ENCODE measurements around the gene GRK1. TPM values are rescaled to one million over a fixed set of nuclear protein-coding genes. Genes with fewer than 3 reads are reported as not detected.
A peak's percentile ranks its signal among the peaks of the same experiment; 100 is the strongest.

The GRK1 gene
- total RNA-seq (2012; rRNA removed): not detected in 2 replicates
- not detected in 2 replicates for polyA plus RNA-seq (2012; rRNA removed)
- not detected in 2 replicates for polyA plus RNA-seq (2012; cell fraction: cytosol; rRNA removed)
- 0.01 TPM in 1 of 2 replicates, not detected in the other for polyA plus RNA-seq (2012; cell fraction: nucleus; rRNA removed; ENCODE audit: low replicate concordance)
- Bru-seq, nascent RNA: percentile 1 among the genes with signal in this experiment
- BruChase-seq, experiment 1, labeled RNA remaining after a 6-hour chase: percentile 1 among the genes with signal in this experiment
- percentile 3 among the genes with signal in this experiment for BruChase-seq, experiment 2, labeled RNA remaining after a 2-hour chase
- long read RNA-seq: 0 reads

DNA sequence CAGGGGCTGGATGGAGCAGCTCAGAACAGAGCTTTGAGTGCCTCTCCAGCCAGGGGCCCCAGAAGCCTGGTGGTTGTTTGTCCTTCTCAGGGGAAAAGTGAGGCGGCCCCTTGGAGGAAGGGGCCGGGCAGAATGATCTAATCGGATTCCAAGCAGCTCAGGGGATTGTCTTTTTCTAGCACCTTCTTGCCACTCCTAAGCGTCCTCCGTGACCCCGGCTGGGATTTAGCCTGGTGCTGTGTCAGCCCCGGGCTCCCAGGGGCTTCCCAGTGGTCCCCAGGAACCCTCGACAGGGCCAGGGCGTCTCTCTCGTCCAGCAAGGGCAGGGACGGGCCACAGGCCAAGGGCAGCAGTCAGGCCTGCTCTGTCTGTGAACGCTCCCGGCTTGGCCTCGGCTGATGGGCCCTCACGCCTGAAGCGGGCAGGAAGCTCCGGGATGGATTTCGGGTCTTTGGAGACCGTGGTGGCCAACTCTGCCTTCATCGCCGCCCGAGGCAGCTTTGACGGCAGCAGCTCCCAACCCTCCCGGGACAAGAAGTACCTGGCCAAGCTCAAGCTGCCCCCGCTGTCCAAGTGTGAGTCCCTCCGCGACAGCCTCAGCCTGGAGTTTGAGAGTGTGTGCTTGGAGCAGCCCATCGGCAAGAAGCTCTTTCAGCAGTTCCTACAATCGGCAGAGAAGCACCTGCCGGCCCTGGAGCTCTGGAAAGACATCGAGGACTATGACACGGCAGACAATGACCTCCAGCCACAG lies at the start of gene GRK1:
TSS of gene GRK1 (plus strand) at position 269 of the 751 bp plus-strand sequence. CDS start at position 437, 168 bp downstream.
- no peak for DNase-seq
- H3K4me1 ChIP-seq (ENCODE audit: control insufficient read depth, insufficient read depth, low read length): no peaks in the 10 kb centered on the region
- no peak within 1 kb of the TSS for H3K4ac ChIP-seq (ENCODE audit: low read depth, low read length)
- no peak within 1 kb of the TSS for H2AFZ ChIP-seq (replicated peaks; ENCODE audit: low read length, poor library complexity)
- in situ Hi-C loops (cut with MboI; ENCODE audit: low sequenced_read_pairs): no loop called here
- H4K5ac ChIP-seq (ENCODE audit: low read depth, low read length): no peak within 1 kb of the TSS
- no peak within 1 kb of the TSS for H2BK5ac ChIP-seq (ENCODE audit: low read depth, low read length, poor library complexity, severe bottlenecking)
- no peak within 1 kb of the TSS for H4K8ac ChIP-seq (ENCODE audit: low read depth in 2 of 2, low read length in 2 of 2)
- H3K4me3 ChIP-seq (ENCODE audit: insufficient read depth, low read depth, low read length): no peak within 1 kb of the TSS
- H3K56ac ChIP-seq (ENCODE audit: extremely low read depth, insufficient read depth, low read length): no peak within 1 kb of the TSS
- H3K23ac ChIP-seq (ENCODE audit: low read depth, low read length): no peak within 1 kb of the TSS
- H3K9ac ChIP-seq (ENCODE audit: low read depth, low read length): no peak within 1 kb of the TSS
- ATAC-seq (ENCODE audit: low read depth): no peak; the same call in 1 of the 2 replicates
- intact Hi-C loops (cut with micrococcal nuclease): no loop called here
- CTCF ChIA-PET: no interaction called here
- no peak within 1 kb of the TSS for H2AK9ac ChIP-seq (replicated peaks; ENCODE audit: low read depth, low read length, poor library complexity)
- H2BK15ac ChIP-seq (ENCODE audit: low read depth, low read length): no peak within 1 kb of the TSS
- dilution Hi-C loops (cut with HindIII; ENCODE audit: low sequenced_read_pairs, unreplicated experiment): no loop called here
- TF ChIP-seq CEBPB (IDR thresholded peaks at IDR 0.05; ENCODE audit: low read depth, low read length) (no peak), RFX5 (IDR thresholded peaks at IDR 0.05; ENCODE audit: low read depth, low read length) (no peak), MAZ (IDR thresholded peaks at IDR 0.05; ENCODE audit: borderline replicate concordance, low read depth, low read length) (no peak), NFE2L2 (IDR thresholded peaks at IDR 0.05; ENCODE audit: low read depth, low read length) (no peak), RAD21 (IDR thresholded peaks at IDR 0.05; ENCODE audit: low read length) (no peak), CHD1 (IDR thresholded peaks at IDR 0.05; ENCODE audit: low read depth, low read length) (no peak), FOS (IDR thresholded peaks at IDR 0.05; ENCODE audit: low read depth, low read length) (no peak), SMC3 (IDR thresholded peaks at IDR 0.05; ENCODE audit: low read depth, low read length) (no peak), MAFK (IDR thresholded peaks at IDR 0.05; ENCODE audit: low read depth, low read length) (no peak), POLR2A (IDR thresholded peaks at IDR 0.05; ENCODE audit: low read depth, low read length) (no peak), MXI1 (IDR thresholded peaks at IDR 0.05; ENCODE audit: borderline replicate concordance, low read depth, low read length) (no peak)
- TF ChIP-seq, protein P1, sequence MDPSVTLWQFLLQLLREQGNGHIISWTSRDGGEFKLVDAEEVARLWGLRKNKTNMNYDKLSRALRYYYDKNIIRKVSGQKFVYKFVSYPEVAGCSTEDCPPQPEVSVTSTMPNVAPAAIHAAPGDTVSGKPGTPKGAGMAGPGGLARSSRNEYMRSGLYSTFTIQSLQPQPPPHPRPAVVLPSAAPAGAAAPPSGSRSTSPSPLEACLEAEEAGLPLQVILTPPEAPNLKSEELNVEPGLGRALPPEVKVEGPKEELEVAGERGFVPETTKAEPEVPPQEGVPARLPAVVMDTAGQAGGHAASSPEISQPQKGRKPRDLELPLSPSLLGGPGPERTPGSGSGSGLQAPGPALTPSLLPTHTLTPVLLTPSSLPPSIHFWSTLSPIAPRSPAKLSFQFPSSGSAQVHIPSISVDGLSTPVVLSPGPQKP (IDR thresholded peaks at IDR 0.05; ENCODE audit: borderline replicate concordance, low read depth, low read length): no peak
- TF ChIP-seq, protein P2, sequence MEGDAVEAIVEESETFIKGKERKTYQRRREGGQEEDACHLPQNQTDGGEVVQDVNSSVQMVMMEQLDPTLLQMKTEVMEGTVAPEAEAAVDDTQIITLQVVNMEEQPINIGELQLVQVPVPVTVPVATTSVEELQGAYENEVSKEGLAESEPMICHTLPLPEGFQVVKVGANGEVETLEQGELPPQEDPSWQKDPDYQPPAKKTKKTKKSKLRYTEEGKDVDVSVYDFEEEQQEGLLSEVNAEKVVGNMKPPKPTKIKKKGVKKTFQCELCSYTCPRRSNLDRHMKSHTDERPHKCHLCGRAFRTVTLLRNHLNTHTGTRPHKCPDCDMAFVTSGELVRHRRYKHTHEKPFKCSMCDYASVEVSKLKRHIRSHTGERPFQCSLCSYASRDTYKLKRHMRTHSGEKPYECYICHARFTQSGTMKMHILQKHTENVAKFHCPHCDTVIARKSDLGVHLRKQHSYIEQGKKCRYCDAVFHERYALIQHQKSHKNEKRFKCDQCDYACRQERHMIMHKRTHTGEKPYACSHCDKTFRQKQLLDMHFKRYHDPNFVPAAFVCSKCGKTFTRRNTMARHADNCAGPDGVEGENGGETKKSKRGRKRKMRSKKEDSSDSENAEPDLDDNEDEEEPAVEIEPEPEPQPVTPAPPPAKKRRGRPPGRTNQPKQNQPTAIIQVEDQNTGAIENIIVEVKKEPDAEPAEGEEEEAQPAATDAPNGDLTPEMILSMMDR (conservative IDR thresholded peaks at IDR 0.05; ENCODE audit: low read depth, low read length): no peak
- WGBS, 2 experiments (ENCODE audit: extremely low coverage in 2 of 2, insufficient read length in 1 of 2): 59% methylated on average over 15 of the region's 32 CpGs; no CpG with 5 or more reads in 1 of the 2 experiments
- no peaks in the 10 kb centered on the region for H3K79me1 ChIP-seq (ENCODE audit: low read depth in 1 of 2, low read length in 2 of 2)
- no peak within 1 kb of the TSS for H3K18ac ChIP-seq (ENCODE audit: low read depth, low read length)
- no peak within 1 kb of the TSS for H3K27ac ChIP-seq (ENCODE audit: insufficient read depth, low read length)
- no peak within 1 kb of the TSS for H2AK5ac ChIP-seq (ENCODE audit: low read depth, low read length)
- no peaks in the 10 kb centered on the region for H3K36me3 ChIP-seq (ENCODE audit: control insufficient read depth, insufficient read depth, low read length)
- H2BK120ac ChIP-seq (ENCODE audit: low read depth, low read length): no peak within 1 kb of the TSS
- peaks cover 3% of the 10 kb centered on the region; the same call in 1 of the 2 replicates for H3K9me1 ChIP-seq (ENCODE audit: insufficient read depth, low read length)
- no TSS peak for BruUV-seq (replicated peaks)
- H3K4me2 ChIP-seq (ENCODE audit: low read depth, low read length): no peak within 1 kb of the TSS
- POLR2A ChIA-PET (ENCODE audit: unreplicated experiment): no interaction called here
- peaks cover 16% of the 10 kb centered on the region for H3K27me3 ChIP-seq (ENCODE audit: control insufficient read depth, insufficient read depth, low read length)
- peaks cover 11% of the 10 kb centered on the region; the same call in 1 of the 2 replicates for H4K20me1 ChIP-seq (ENCODE audit: insufficient read depth, low read length)
- no peak within 1 kb of the TSS for H2BK20ac ChIP-seq (ENCODE audit: low read depth, low read length)
- no peak within 1 kb of the TSS for H4K91ac ChIP-seq (ENCODE audit: insufficient read depth, low read depth, low read length)
- H3K9me3 ChIP-seq (ENCODE audit: control insufficient read depth, insufficient read depth, low read length): peaks cover under 1% of the 10 kb centered on the region; the same call in 1 of the 2 replicates
- no peak within 1 kb of the TSS for H3K14ac ChIP-seq (replicated peaks; ENCODE audit: low read depth, low read length)

All from IMR-90 (cell line).